HepG2 (cell line): ENCODE results near the gene ZSCAN1. TPM values are rescaled to one million over a fixed set of nuclear protein-coding genes. Genes with fewer than 3 reads are reported as not detected.

Experiments
- ATAC-seq: fragments of 200-7000 bp; cut with Tn5 transposase; 3 replicates; pipeline ENCODE4 v1.9.1; 2020; ENCODE audit warnings: mild to moderate bottlenecking, moderate library complexity
- BruUV-seq: library from RNA; stranded (reverse); fragments of 400-500 nt; replicated peaks from 2 replicates; lab custom pipeline; 2021; lab: Mats Ljungman, UMichigan
- CTCF ChIA-PET: fragments of 300-600 bp; formaldehyde crosslinking; extraction: SDS; loops from one replicate; lab custom pipeline; 2021; ENCODE audit warnings: low total read pairs, inconsistent platforms, low intra/inter-chr PET ratio; lab: Yijun Ruan, JAX
- POLR2A ChIA-PET: fragments of 350-600 bp; sonication (Branson Sonifier 250); formaldehyde crosslinking; loops from one replicate; lab custom pipeline; 2020; ENCODE audit warnings: antibody characterized with exemption, inconsistent platforms; lab: Yijun Ruan, JAX
- DNase-seq: peaks from one replicate; pipeline ENCODE4 v3.0.0-alpha.2; 2015; ENCODE audit warnings: low spot score
- FAIRE-seq: peaks from 3 replicates; lab custom pipeline; 2011; peaks lifted over from hg19 to GRCh38; lab: Jason Lieb, UNC
- H2AFZ ChIP-seq: one replicate; pipeline ENCODE4 v1.6.1; 2011; ENCODE audit warnings: low read length, inconsistent platforms
- H3K27ac ChIP-seq: fragments of 300-600 bp; 3 replicates; pipeline ENCODE4 v1.8.0; 2011; ENCODE audit warnings: mixed run types, mild to moderate bottlenecking, mixed read lengths, low read length, inconsistent platforms; ENCODE audit not compliant: insufficient read depth; ENCODE audit errors: extremely low read length
- H3K27me3 ChIP-seq, 2 experiments: fragments of 200-600 bp in 1 of 2; 2 replicates in 1 of 2; 3 replicates in 1 of 2; pipeline versions ENCODE4 v1.6.0 to v1.8.0; 2011; ENCODE audit warnings: low read length in 2 of 2, mild to moderate bottlenecking in 2 of 2, moderate library complexity in 2 of 2, inconsistent platforms in 1 of 2; ENCODE audit not compliant: insufficient read depth in 2 of 2, control insufficient read depth in 1 of 2
- H3K36me3 ChIP-seq, 2 experiments: fragments of 200-600 bp in 1 of 2; replicated peaks in 1 of 2; 2 replicates in 1 of 2; 3 replicates in 1 of 2; pipeline versions ENCODE4 v1.5.1 to v1.8.0; 2011; ENCODE audit warnings: low read length in 2 of 2, inconsistent platforms in 1 of 2; ENCODE audit not compliant: insufficient read depth in 2 of 2, control insufficient read depth in 1 of 2
- H3K4me1 ChIP-seq: 2 replicates; pipeline ENCODE4 v1.5.1; 2012; ENCODE audit warnings: low read length, inconsistent platforms; ENCODE audit not compliant: insufficient read depth
- H3K4me2 ChIP-seq: 2 replicates; pipeline ENCODE4 v1.6.0; 2011; ENCODE audit warnings: low read depth, low read length, inconsistent platforms
- H3K4me3 ChIP-seq, 3 experiments: fragments of 200-600 bp in 1 of 3; sonication (generic), shearing (Covaris generic) in 1 of 3; replicated peaks in 1 of 3; 2 replicates each; pipeline ENCODE4 v1.5.1; 2011 to 2016; ENCODE audit warnings: low read length in 3 of 3, inconsistent platforms in 2 of 3, low read depth in 2 of 3, mild to moderate bottlenecking in 2 of 3, control low read depth in 1 of 3, mixed read lengths in 1 of 3; ENCODE audit not compliant: insufficient read depth in 1 of 3
- H3K79me2 ChIP-seq: one replicate; pipeline ENCODE4 v1.6.1; 2011; ENCODE audit warnings: low read length, inconsistent platforms; ENCODE audit not compliant: insufficient read depth
- H3K9ac ChIP-seq: 2 replicates; pipeline ENCODE4 v1.6.0; 2011; ENCODE audit warnings: mild to moderate bottlenecking, low read depth, low read length, inconsistent platforms; ENCODE audit not compliant: insufficient read depth
- H3K9me3 ChIP-seq: 2 replicates; pipeline ENCODE4 v1.5.1; 2012; ENCODE audit warnings: mild to moderate bottlenecking, low read length
- H4K20me1 ChIP-seq: 2 replicates; pipeline ENCODE4 v1.6.0; 2011; ENCODE audit warnings: inconsistent platforms, mild to moderate bottlenecking, low read length, moderate library complexity; ENCODE audit not compliant: insufficient read depth
- KDM5B ChIP-seq: sonication (generic); formaldehyde crosslinking; IDR thresholded peaks from 2 replicates; pipeline ENCODE4 v1.4.0; 2020; ENCODE audit warnings: missing genetic modification reagents, mild to moderate bottlenecking, borderline replicate concordance
- SNAI1 ChIP-seq: sonication (generic); formaldehyde crosslinking; IDR thresholded peaks from 2 replicates; pipeline ENCODE4 v1.5.0; 2020; ENCODE audit warnings: mild to moderate bottlenecking, missing genetic modification reagents, borderline replicate concordance
- SOX6 ChIP-seq, 2 experiments: fragments of 450-650 bp in 1 of 2; sonication (generic) in 1 of 2; formaldehyde crosslinking in 1 of 2; IDR thresholded peaks; 2 replicates each; pipeline versions ENCODE4 v1.4.0 to v1.6.1; 2017 to 2020; ENCODE audit warnings: antibody characterized with exemption in 1 of 2, mild to moderate bottlenecking in 1 of 2, missing genetic modification reagents in 1 of 2
- ZNF121 ChIP-seq: sonication (generic); formaldehyde crosslinking; IDR thresholded peaks from 2 replicates; pipeline ENCODE4 v1.5.0; 2020; ENCODE audit warnings: mild to moderate bottlenecking, missing genetic modification reagents
- ZNF567 ChIP-seq: sonication (generic); formaldehyde crosslinking; IDR thresholded peaks from 2 replicates; pipeline ENCODE4 v1.8.1; 2023; ENCODE audit warnings: mild to moderate bottlenecking, missing genetic modification reagents, borderline replicate concordance
- WGBS: methylation state at CpG from one replicate; pipeline ENCODE4 v1.1.6; 2017; ENCODE audit warnings: low lambda C conversion rate; 5-methylcytosine and 5-hydroxymethylcytosine counted together
- in situ Hi-C: cut with HindIII; loops from 2 replicates; pipeline ENCODE4 v1.10.0; 2017; ENCODE audit warnings: low pct_unique_long_range_greater_than_20kb; ENCODE audit not compliant: extremely low pct_ligation_motif_present
- intact Hi-C: fragments of 100-400 bp; cut with micrococcal nuclease; formaldehyde crosslinking; loops from one replicate; pipeline ENCODE4 v1.10.0; 2022; ENCODE audit not compliant: unreplicated experiment
- polyA plus RNA-seq, 8 experiments: library from polyadenylated mRNA; depleted of rRNA in 3 of 8; stranded (reverse) in 7 of 8; unstranded in 1 of 8; fragments of >200 nt; fragmentation: Illumina TruSeq in 4 of 8; extraction: Trizol in 4 of 8; gene quantifications; 2 replicates each; pipeline versions ENCODE4 v1.2.1 to v1.2.3, GENCODE V29; 2011 to 2016; ENCODE audit warnings: low read depth in 4 of 8, missing spikeins in 1 of 8, mixed read lengths in 1 of 8; ENCODE audit not compliant: insufficient read depth in 1 of 8
- total RNA-seq, 5 experiments: library from RNA; depleted of rRNA; stranded (reverse); fragments of >200 nt; fragmentation: Illumina TruSeq; extraction: Trizol; gene quantifications; 2 replicates each; pipeline ENCODE4 v1.2.3, GENCODE V29; 2016; ENCODE audit warnings: low read depth in 1 of 5
- TF ChIP-seq, protein P1 (sequence below), 2 experiments: sonication (generic) in 1 of 2; formaldehyde crosslinking in 1 of 2; IDR thresholded peaks; 2 replicates each; pipeline versions ENCODE4 v1.6.1 to v1.9.0; 2014 to 2022; ENCODE audit warnings: antibody characterized with exemption in 1 of 2, borderline replicate concordance in 1 of 2, inconsistent platforms in 1 of 2, low read depth in 1 of 2, missing genetic modification reagents in 1 of 2
- TF ChIP-seq, protein P2 (sequence below): sonication (generic); formaldehyde crosslinking; IDR thresholded peaks from 2 replicates; pipeline ENCODE4 v1.5.0; 2020; ENCODE audit warnings: mild to moderate bottlenecking, missing genetic modification reagents, borderline replicate concordance

The ZSCAN1 gene
- total and polyA plus RNA-seq, 2 of the 13 experiments (the other 11 are each of a cell fraction or from before 2014, with no cell fraction given), result not detected

DNA sequence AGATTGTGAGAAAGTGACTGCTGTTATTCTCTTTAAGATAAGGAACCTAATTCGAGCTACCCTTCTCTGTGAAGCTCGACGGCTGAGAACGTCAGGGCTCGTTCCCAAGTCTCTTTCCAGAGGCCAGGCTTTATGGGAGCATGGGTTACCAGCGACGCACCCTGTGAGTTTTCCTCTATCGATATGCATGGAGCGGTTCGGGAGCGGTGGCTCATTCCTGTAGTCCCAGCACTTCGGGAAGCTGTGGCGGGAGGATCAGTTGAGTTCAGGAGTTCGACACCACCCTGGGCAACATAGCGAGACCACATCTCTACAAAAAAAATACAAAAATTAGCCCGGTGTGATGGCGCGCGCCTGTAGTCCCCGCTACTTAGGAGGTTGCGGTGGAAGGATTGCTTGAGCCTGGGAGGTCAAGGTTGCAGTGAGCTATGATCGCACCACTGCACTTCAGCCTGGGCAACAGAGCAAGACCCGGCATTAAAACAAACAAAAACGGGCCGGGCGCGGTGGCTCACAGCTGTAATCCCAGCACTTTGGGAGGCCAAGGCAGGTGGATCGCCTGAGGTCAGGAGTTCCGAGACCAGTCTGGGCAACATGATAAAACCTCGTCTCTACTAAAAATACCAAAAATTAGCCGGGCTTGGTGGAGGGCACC, 30.5 kb upstream of the ZSCAN1 start:
- in situ Hi-C loops (no loop called here), intact Hi-C loops (no loop called here)
- DNase-seq, result no peak
- POLR2A ChIA-PET, result interaction anchor here (0.6 to 2.4 kb wide), 9 partner anchors 50 to 1600 kb away, joined by 3 to 16 read pairs (median 5); partner anchors contain the start of genes ZNF274, ZNF417, ZNF551 and ZNF583
- peak overlapping the region; percentile 50 for H2AFZ ChIP-seq
- H3K4me3 ChIP-seq, result peak overlapping the region; percentile 79 to 97 (median 88)
- no peak for ATAC-seq
- H4K20me1 ChIP-seq, result no peaks in the 10 kb centered on the region
- peak overlapping the region; percentile 97 for H3K27ac ChIP-seq
- H3K9ac ChIP-seq, result peak overlapping the region; percentile 97
- peaks cover 9 to 34% of the 10 kb centered on the region in 2 experiments; a peak in 4 of 5 replicates for H3K36me3 ChIP-seq
- peaks cover 56% of the 10 kb centered on the region for H3K9me3 ChIP-seq
- H3K79me2 ChIP-seq, result peaks cover 15% of the 10 kb centered on the region
- no peaks in the 10 kb centered on the region for H3K27me3 ChIP-seq
- BruUV-seq, result no TSS peak
- H3K4me2 ChIP-seq, result peak overlapping the region; percentile 83
- FAIRE-seq, result no peak
- H3K4me1 ChIP-seq, result peaks cover 31% of the 10 kb centered on the region
- CTCF ChIA-PET, result no interaction called here
- 94% methylated on average over 31 of the region's 31 CpGs for WGBS
- TF ChIP-seq ZNF567 (no peak), KDM5B (0 out of 2 replicates have a peak, but pooled peaks have one; percentile 1), SNAI1 (CRISPR knock-in tag) (0 out of 2 replicates have a peak, but pooled peaks have one; percentile 4), ZNF121 (CRISPR knock-in tag) (peak; percentile 45; the same call in 1 of the 2 replicates), SOX6 (IDR thresholded peaks at IDR 0.05) (no peak), SOX6 (CRISPR knock-in tag; IDR thresholded peaks at IDR 0.05) (peak; percentile 1; the same call in 1 of the 2 replicates)
- TF ChIP-seq, protein P1, sequence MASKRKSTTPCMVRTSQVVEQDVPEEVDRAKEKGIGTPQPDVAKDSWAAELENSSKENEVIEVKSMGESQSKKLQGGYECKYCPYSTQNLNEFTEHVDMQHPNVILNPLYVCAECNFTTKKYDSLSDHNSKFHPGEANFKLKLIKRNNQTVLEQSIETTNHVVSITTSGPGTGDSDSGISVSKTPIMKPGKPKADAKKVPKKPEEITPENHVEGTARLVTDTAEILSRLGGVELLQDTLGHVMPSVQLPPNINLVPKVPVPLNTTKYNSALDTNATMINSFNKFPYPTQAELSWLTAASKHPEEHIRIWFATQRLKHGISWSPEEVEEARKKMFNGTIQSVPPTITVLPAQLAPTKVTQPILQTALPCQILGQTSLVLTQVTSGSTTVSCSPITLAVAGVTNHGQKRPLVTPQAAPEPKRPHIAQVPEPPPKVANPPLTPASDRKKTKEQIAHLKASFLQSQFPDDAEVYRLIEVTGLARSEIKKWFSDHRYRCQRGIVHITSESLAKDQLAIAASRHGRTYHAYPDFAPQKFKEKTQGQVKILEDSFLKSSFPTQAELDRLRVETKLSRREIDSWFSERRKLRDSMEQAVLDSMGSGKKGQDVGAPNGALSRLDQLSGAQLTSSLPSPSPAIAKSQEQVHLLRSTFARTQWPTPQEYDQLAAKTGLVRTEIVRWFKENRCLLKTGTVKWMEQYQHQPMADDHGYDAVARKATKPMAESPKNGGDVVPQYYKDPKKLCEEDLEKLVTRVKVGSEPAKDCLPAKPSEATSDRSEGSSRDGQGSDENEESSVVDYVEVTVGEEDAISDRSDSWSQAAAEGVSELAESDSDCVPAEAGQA (IDR thresholded peaks at IDR 0.05; ENCODE audit: low read depth), result no peak
- TF ChIP-seq, protein P1 (CRISPR knock-in tag; IDR thresholded peaks at IDR 0.05; ENCODE audit: borderline replicate concordance), result peak; percentile 14; the same call in 1 of the 2 replicates
- TF ChIP-seq, protein P2, sequence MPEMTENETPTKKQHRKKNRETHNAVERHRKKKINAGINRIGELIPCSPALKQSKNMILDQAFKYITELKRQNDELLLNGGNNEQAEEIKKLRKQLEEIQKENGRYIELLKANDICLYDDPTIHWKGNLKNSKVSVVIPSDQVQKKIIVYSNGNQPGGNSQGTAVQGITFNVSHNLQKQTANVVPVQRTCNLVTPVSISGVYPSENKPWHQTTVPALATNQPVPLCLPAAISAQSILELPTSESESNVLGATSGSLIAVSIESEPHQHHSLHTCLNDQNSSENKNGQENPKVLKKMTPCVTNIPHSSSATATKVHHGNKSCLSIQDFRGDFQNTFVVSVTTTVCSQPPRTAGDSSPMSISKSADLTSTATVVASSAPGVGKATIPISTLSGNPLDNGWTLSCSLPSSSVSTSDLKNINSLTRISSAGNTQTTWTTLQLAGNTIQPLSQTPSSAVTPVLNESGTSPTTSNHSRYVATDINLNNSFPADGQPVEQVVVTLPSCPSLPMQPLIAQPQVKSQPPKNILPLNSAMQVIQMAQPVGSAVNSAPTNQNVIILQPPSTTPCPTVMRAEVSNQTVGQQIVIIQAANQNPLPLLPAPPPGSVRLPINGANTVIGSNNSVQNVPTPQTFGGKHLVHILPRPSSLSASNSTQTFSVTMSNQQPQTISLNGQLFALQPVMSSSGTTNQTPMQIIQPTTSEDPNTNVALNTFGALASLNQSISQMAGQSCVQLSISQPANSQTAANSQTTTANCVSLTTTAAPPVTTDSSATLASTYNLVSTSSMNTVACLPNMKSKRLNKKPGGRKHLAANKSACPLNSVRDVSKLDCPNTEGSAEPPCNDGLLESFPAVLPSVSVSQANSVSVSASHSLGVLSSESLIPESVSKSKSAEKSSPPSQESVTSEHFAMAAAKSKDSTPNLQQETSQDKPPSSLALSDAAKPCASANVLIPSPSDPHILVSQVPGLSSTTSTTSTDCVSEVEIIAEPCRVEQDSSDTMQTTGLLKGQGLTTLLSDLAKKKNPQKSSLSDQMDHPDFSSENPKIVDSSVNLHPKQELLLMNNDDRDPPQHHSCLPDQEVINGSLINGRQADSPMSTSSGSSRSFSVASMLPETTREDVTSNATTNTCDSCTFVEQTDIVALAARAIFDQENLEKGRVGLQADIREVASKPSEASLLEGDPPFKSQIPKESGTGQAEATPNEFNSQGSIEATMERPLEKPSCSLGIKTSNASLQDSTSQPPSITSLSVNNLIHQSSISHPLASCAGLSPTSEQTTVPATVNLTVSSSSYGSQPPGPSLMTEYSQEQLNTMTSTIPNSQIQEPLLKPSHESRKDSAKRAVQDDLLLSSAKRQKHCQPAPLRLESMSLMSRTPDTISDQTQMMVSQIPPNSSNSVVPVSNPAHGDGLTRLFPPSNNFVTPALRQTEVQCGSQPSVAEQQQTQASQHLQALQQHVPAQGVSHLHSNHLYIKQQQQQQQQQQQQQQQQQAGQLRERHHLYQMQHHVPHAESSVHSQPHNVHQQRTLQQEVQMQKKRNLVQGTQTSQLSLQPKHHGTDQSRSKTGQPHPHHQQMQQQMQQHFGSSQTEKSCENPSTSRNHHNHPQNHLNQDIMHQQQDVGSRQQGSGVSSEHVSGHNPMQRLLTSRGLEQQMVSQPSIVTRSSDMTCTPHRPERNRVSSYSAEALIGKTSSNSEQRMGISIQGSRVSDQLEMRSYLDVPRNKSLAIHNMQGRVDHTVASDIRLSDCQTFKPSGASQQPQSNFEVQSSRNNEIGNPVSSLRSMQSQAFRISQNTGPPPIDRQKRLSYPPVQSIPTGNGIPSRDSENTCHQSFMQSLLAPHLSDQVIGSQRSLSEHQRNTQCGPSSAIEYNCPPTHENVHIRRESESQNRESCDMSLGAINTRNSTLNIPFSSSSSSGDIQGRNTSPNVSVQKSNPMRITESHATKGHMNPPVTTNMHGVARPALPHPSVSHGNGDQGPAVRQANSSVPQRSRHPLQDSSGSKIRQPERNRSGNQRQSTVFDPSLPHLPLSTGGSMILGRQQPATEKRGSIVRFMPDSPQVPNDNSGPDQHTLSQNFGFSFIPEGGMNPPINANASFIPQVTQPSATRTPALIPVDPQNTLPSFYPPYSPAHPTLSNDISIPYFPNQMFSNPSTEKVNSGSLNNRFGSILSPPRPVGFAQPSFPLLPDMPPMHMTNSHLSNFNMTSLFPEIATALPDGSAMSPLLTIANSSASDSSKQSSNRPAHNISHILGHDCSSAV (CRISPR knock-in tag), result 0 out of 2 replicates have a peak, but pooled peaks have one; percentile 27
